GM12891 (cell line): ENCODE results near the gene OR5H2.

Experiments used
- PAX5 ChIP-seq: IDR thresholded peaks from 2 replicates; pipeline ENCODE4 v1.6.1; 2011; ENCODE audit warnings: low read length, moderate library complexity, mild to moderate bottlenecking; ENCODE audit not compliant: insufficient read depth, severe bottlenecking
- POLR2A ChIP-seq: IDR thresholded peaks from 2 replicates; pipeline ENCODE4 v1.6.1; 2011; ENCODE audit warnings: low read depth, low read length, control low read depth
- POLR2AphosphoS5 ChIP-seq: IDR thresholded peaks from 2 replicates; pipeline ENCODE4 v1.6.1; 2011; ENCODE audit warnings: low read depth, low read length, control low read depth
- POU2F2 ChIP-seq: IDR thresholded peaks from 2 replicates; pipeline ENCODE4 v1.6.1; 2011; ENCODE audit warnings: low read depth, mild to moderate bottlenecking, control low read depth, low read length, moderate library complexity
- SPI1 ChIP-seq: IDR thresholded peaks from 2 replicates; pipeline ENCODE4 v1.6.1; 2011; ENCODE audit warnings: low read depth, low read length, control low read depth
- TAF1 ChIP-seq: IDR thresholded peaks from 2 replicates; pipeline ENCODE4 v1.6.1; 2011; ENCODE audit warnings: low read depth, low read length, control low read depth

DNA sequence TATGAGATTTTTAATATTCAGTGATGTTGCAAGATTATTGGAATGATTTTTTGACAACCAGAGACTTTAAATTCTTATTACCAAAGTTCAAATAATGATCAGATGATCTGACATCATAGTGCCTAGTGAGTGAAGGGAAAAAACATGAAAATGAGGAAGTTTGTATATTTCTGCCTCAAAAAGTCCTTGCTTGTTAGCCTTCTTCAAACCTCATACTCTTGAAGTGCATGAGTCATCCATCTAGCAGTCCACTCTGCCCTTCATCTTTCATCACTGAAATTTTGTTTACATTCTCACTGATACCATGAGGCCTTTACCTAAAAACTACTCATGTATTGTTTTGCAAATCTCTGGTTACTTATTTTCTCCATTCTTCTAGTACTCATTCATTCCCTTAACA lies 42.2 kb upstream of the OR5H2 start:
- TF ChIP-seq POLR2A (no peak), TAF1 (no peak), PAX5 (no peak), POLR2AphosphoS5 (no peak), POU2F2 (no peak), SPI1 (no peak)
